Right atrium auricular region (tissue), 2 donors: ENCODE results near the gene ASAP2. TPM values are rescaled to one million over a fixed set of nuclear protein-coding genes. Genes with fewer than 3 reads are reported as not detected.
A peak's percentile ranks its signal among the peaks of the same experiment; 100 is the strongest.

Source experiments
- DNase-seq: peaks from one replicate; pipeline ENCODE4 v3.0.0-alpha.2; 2019; ENCODE audit warnings: low spot score
- H3K27ac ChIP-seq, 2 donors: fragments of 200-600 bp; sonication (generic); 1 replicate in 1 of 2; 2 replicates in 1 of 2; pipeline ENCODE4 v1.5.1; 2016 to 2019
- H3K27me3 ChIP-seq, 2 donors: fragments of 200-600 bp; sonication (generic); one replicate each; pipeline versions ENCODE4 v1.5.1 to v1.6.0; 2017 to 2019
- H3K36me3 ChIP-seq: fragments of 200-600 bp; sonication (generic); one replicate; pipeline ENCODE4 v1.5.1; 2016
- H3K4me1 ChIP-seq, 2 donors: fragments of 200-600 bp; sonication (generic); one replicate each; pipeline versions ENCODE4 v1.5.1 to v1.6.0; 2017 to 2019
- H3K4me3 ChIP-seq, 2 donors: fragments of 200-600 bp; sonication (generic); 1 replicate in 1 of 2; 2 replicates in 1 of 2; pipeline ENCODE4 v1.5.1; 2017 to 2019; ENCODE audit warnings: mild to moderate bottlenecking in 1 of 2, moderate library complexity in 1 of 2
- H3K9me3 ChIP-seq, 2 donors: fragments of 200-600 bp; sonication (generic); one replicate each; pipeline ENCODE4 v1.5.1; 2019
- total RNA-seq, 2 donors: library from RNA; depleted of rRNA; stranded (reverse); fragments of >200 nt; gene quantifications; one replicate each; pipeline ENCODE4 v1.1.0, GENCODE V29; 2016
- TF ChIP-seq, protein P1 (sequence below), 2 donors: fragments of 200-600 bp; sonication (generic); IDR thresholded peaks; one replicate each; pipeline ENCODE4 v1.5.1; 2019; ENCODE audit warnings: antibody characterized with exemption in 2 of 2

Gene ASAP2
- total RNA-seq, 2 donors from 2014 or later = 13.2 to 20.3 TPM

GRCh38 chr2:9311488-9311887 lies 104.9 kb downstream of the ASAP2 start:
- no peaks in the 10 kb centered on the region for H3K36me3 ChIP-seq
- no peaks in the 10 kb centered on the region for H3K27me3 ChIP-seq
- H3K9me3 ChIP-seq = no peaks in the 10 kb centered on the region
- TF ChIP-seq, protein P1, sequence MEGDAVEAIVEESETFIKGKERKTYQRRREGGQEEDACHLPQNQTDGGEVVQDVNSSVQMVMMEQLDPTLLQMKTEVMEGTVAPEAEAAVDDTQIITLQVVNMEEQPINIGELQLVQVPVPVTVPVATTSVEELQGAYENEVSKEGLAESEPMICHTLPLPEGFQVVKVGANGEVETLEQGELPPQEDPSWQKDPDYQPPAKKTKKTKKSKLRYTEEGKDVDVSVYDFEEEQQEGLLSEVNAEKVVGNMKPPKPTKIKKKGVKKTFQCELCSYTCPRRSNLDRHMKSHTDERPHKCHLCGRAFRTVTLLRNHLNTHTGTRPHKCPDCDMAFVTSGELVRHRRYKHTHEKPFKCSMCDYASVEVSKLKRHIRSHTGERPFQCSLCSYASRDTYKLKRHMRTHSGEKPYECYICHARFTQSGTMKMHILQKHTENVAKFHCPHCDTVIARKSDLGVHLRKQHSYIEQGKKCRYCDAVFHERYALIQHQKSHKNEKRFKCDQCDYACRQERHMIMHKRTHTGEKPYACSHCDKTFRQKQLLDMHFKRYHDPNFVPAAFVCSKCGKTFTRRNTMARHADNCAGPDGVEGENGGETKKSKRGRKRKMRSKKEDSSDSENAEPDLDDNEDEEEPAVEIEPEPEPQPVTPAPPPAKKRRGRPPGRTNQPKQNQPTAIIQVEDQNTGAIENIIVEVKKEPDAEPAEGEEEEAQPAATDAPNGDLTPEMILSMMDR (IDR thresholded peaks at IDR 0.05) = no peak
- peak; percentile 82 for DNase-seq
- H3K4me1 ChIP-seq = peaks cover 0 to 44% of the 10 kb centered on the region in 2 donors
- no peak overlapping the region for H3K4me3 ChIP-seq
- peak overlapping the region; percentile 75 to 82 for H3K27ac ChIP-seq

DNA sequence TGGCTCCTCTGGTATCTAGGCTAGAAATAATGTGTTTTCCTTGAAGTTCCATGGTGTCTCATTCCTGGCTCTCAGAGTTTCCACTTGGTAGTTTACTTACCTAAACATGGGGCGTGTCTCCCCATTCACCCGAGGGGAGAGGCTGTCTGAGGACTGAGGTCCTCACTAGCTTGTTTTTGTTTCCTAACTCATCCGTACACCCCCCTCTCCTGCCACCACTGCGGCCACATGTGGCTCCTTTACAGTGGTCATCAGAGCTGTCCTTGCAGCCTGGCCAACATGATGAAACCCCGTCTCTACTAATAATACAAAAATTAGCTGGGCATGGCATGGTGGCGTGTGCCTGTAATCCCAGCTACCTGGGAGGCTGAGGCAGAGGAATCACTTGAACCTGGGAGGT lies 106.0 kb downstream of the ASAP2 start:
- Histone ChIP-seq H3K4me1 (peaks cover 0 to 33% of the 10 kb centered on the region in 2 donors), H3K27me3 (no peaks in the 10 kb centered on the region), H3K27ac (peak overlapping the region in 1 of 2 donors; percentile 75), H3K36me3 (no peaks in the 10 kb centered on the region), H3K4me3 (no peak overlapping the region), H3K9me3 (no peaks in the 10 kb centered on the region)
- DNase-seq = no peak
- TF ChIP-seq, protein P1 (IDR thresholded peaks at IDR 0.05) = no peak

- no peaks in the 10 kb centered on the region for H3K27me3 ChIP-seq
- H3K4me1 ChIP-seq = peaks cover 0 to 39% of the 10 kb centered on the region in 2 donors
- TF ChIP-seq, protein P1 (IDR thresholded peaks at IDR 0.05) = no peak
- DNase-seq = no peak
- no peaks in the 10 kb centered on the region for H3K9me3 ChIP-seq
- H3K27ac ChIP-seq = no peak overlapping the region
- no peaks in the 10 kb centered on the region for H3K36me3 ChIP-seq
- H3K4me3 ChIP-seq = no peak overlapping the region
These were observed 106.8 kb downstream of the ASAP2 start for GRCh38 chr2:9313443-9313842.

- H3K4me1 ChIP-seq = peaks cover 0 to 42% of the 10 kb centered on the region in 2 donors
- TF ChIP-seq, protein P1 (IDR thresholded peaks at IDR 0.05) = no peak
- no peak overlapping the region for H3K4me3 ChIP-seq
- no peaks in the 10 kb centered on the region for H3K36me3 ChIP-seq
- no peak overlapping the region for H3K27ac ChIP-seq
- H3K9me3 ChIP-seq = no peaks in the 10 kb centered on the region
- H3K27me3 ChIP-seq = no peaks in the 10 kb centered on the region
- no peak for DNase-seq
These were observed 108.8 kb downstream of the ASAP2 start for GRCh38 chr2:9315280-9315847.

DNA sequence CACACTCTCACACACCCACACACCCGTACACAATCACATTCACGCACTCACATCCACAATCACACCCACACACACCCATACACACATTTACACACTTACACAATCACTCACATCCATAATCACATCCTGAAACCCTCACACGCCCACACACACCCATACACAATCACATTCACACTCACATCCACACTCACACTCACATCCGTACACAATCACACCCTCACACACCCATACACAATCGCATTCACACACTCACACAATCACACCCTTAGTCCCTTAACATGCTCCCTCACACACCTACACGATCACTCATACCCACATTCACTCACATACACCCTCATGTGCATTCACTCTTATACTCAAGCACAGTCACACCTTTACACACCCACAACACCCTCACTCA lies 110.9 kb downstream of the ASAP2 start:
- no peak for DNase-seq
- H3K4me1 ChIP-seq = peaks cover 0 to 20% of the 10 kb centered on the region in 2 donors
- H3K4me3 ChIP-seq = no peak overlapping the region
- H3K9me3 ChIP-seq = no peaks in the 10 kb centered on the region
- TF ChIP-seq, protein P1 (IDR thresholded peaks at IDR 0.05) = no peak
- H3K27ac ChIP-seq = no peak overlapping the region
- H3K27me3 ChIP-seq = no peaks in the 10 kb centered on the region
- H3K36me3 ChIP-seq = no peaks in the 10 kb centered on the region
